Motor neuron (in vitro differentiated cells): ENCODE results near the gene ZNF701. TPM values are rescaled to one million over a fixed set of nuclear protein-coding genes. Genes with fewer than 3 reads are reported as not detected.
"Not testable (repeated sequence)": the region's sequence is repeated elsewhere in the genome, so short reads cannot be mapped to it uniquely, and the experiment has no call there.

Source experiments
- ATAC-seq, 8 experiments: fragments of 200-7000 bp; cut with Tn5 transposase; replicated peaks in 6 of 8; 2 replicates each; pipeline ENCODE4 v1.8.0; 2021; ENCODE audit warnings: mild to moderate bottlenecking in 8 of 8, moderate library complexity in 8 of 8
- H3K27ac ChIP-seq, 2 donors: fragments of 250-450 bp; sonication (Bioruptor Pico); 2 replicates each; pipeline ENCODE4 v1.9.0; 2021; ENCODE audit warnings: antibody characterized with exemption in 2 of 2, mild to moderate bottlenecking in 2 of 2, moderate library complexity in 1 of 2
- H3K4me1 ChIP-seq, 2 donors: fragments of 250-450 bp; sonication (Bioruptor Pico); replicated peaks in 1 of 2; 2 replicates each; pipeline ENCODE4 v1.6.1; 2021; ENCODE audit warnings: antibody characterized with exemption in 2 of 2, mild to moderate bottlenecking in 2 of 2, moderate library complexity in 1 of 2
- H3K4me3 ChIP-seq, 5 donors: fragments of 250-450 bp; sonication (Bioruptor Pico); 2 replicates each; pipeline ENCODE4 v1.9.0; 2021; ENCODE audit warnings: antibody characterized with exemption in 5 of 5, mild to moderate bottlenecking in 5 of 5, moderate library complexity in 4 of 5
- WGBS, 10 experiments: fragments of 450-650 bp; shearing (Covaris generic); methylation state at CpG; one replicate each; pipeline ENCODE4 v1.0.0; 2022; 5-methylcytosine and 5-hydroxymethylcytosine counted together
- in situ Hi-C, 9 experiments: fragments of 400-800 bp; cut with MboI; loops; one replicate each; pipeline ENCODE4 v1.15.0; 2021; ENCODE audit warnings: low sequenced_read_pairs in 9 of 9, low pct_unique_long_range_greater_than_20kb in 2 of 9; ENCODE audit not compliant: unreplicated experiment in 9 of 9
- total RNA-seq, 8 experiments: library from RNA; unstranded; fragments of 300-600 nt; gene quantifications; 2 replicates each; pipeline versions ENCODE4 v1.2.3 to v1.2.4, GENCODE V29; 2022

Gene ZNF701
- total RNA-seq, 8 experiments from 2014 or later, result 6.2 to 15.0 (median 9.5) TPM

DNA sequence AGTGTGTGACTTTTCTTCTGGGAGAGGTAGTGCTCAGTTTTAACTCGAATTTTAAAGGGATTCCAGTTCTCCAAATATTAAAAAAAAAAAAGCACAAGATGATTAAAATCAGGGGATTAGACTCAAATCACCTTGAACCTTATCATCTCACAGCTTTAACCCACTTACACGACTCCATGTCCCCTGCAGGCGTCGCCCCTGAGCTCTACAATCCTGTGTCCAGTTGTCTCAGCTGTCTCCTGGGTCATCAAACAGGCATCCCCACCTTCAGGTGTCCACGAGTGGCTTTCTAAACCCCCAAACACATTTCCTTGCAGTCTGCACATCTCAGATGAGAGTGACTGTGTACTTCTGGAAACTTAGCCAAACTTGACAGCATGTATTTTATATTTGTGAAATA, 28.5 kb upstream of the ZNF701 start:
- Histone ChIP-seq H3K4me3 (no peak overlapping the region), H3K4me1 (no peaks in the 10 kb centered on the region), H3K27ac (no peak overlapping the region)
- in situ Hi-C loops, result no loop called here
- ATAC-seq, result no peak
- 33 to 95% (median 84%) methylated on average over 1 to 5 of the region's 5 CpGs; no CpG with 5 or more reads in 2 of the 10 experiments for WGBS, 10 experiments

DNA sequence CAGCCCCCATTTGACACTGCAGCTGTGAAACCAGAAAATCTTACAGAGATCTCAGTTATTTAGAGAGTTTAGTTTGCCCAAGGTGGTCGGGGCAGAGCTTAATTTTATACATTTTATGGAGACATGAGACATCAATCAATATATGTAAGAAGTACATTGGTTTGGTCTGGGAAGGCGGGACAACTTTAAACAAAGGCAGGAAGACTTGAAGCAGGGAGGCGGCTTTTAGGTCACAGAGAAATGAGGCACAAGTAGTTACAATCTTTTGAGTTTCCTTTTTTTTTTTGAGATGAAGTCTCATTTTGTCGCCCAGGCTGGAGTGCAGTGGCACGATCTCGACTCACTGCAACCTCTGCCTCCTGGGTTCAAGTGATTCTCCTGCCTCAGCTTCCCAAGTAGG, 27.5 kb upstream of the ZNF701 start:
- H3K4me1 ChIP-seq, in situ Hi-C loops, H3K4me3 ChIP-seq, ATAC-seq, H3K27ac ChIP-seq: not testable (repeated sequence)
- WGBS, 10 experiments, result 80 to 100% (median 87%) methylated on average over 1 to 5 of the region's 6 CpGs; no CpG with 5 or more reads in 4 of the 10 experiments

DNA sequence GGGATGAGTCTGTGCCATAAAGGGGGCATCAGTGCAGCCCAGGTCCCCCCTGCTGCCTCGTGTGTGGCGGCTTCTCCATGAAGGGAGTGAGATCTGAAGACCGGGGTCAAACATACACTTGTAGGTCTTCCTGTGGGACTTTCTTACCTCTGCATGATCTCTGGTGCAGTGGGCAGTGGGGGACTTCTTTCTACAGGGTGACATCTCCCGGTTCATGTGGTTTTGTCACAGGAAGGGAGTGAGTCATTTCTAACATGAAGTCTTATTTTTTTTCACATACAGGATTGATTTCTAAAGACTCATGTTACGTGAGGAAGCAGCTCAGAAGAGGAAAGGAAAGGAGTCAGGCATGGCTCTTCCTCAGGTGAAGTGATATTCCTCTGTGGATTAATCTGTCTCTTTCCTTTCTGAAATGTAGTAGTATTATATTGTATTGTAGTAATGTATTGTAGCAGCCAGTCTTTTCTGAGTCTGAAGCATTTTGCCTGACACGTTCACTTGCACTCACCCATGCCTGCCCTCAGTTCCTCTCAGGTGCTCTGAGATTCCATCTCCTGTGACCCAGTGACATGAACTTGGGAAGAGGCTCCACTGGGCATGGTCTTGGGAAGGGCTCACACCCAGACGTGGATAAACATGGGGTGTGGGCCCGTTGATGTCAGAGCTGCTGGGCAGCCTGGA, 27.0 kb upstream of the ZNF701 start:
- no peak overlapping the region for H3K27ac ChIP-seq
- H3K4me1 ChIP-seq, result no peaks in the 10 kb centered on the region
- no peak overlapping the region for H3K4me3 ChIP-seq
- 63 to 100% (median 80%) methylated on average over 1 to 3 of the region's 8 CpGs; no CpG with 5 or more reads in 6 of the 10 experiments for WGBS, 10 experiments
- peak in 2 of 8 experiments; percentile 45 to 50 for ATAC-seq
- in situ Hi-C loops, result no loop called here

DNA sequence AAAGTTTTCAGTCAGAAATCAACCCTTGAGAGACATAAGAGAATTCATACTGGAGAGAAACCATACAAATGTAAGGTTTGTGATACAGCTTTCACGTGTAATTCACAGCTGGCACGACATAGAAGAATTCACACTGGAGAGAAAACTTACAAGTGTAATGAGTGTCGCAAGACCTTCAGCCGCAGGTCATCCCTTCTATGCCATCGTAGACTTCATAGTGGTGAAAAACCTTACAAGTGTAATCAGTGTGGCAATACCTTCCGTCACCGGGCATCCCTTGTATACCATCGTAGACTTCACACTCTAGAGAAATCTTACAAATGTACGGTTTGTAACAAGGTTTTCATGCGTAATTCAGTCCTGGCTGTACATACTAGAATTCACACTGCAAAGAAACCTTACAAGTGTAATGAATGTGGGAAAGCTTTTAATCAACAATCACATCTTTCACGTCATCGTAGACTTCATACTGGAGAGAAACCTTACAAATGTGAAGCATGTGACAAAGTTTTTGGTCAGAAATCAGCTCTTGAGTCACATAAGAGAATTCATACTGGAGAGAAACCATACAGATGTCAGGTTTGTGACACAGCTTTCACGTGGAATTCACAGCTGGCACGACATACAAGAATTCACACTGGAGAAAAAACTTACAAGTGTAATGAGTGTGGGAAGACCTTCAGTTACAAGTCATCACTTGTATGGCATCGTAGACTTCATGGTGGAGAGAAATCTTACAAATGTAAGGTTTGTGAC, 15.7 kb upstream of the ZNF701 start:
- 87 to 100% (median 95%) methylated on average over 1 to 14 of the region's 15 CpGs; no CpG with 5 or more reads in 1 of the 10 experiments for WGBS, 10 experiments
- Histone ChIP-seq H3K27ac (no peak overlapping the region), H3K4me3 (no peak overlapping the region), H3K4me1 (no peaks in the 10 kb centered on the region)
- in situ Hi-C loops, result no loop called here
- ATAC-seq, result no peak

DNA sequence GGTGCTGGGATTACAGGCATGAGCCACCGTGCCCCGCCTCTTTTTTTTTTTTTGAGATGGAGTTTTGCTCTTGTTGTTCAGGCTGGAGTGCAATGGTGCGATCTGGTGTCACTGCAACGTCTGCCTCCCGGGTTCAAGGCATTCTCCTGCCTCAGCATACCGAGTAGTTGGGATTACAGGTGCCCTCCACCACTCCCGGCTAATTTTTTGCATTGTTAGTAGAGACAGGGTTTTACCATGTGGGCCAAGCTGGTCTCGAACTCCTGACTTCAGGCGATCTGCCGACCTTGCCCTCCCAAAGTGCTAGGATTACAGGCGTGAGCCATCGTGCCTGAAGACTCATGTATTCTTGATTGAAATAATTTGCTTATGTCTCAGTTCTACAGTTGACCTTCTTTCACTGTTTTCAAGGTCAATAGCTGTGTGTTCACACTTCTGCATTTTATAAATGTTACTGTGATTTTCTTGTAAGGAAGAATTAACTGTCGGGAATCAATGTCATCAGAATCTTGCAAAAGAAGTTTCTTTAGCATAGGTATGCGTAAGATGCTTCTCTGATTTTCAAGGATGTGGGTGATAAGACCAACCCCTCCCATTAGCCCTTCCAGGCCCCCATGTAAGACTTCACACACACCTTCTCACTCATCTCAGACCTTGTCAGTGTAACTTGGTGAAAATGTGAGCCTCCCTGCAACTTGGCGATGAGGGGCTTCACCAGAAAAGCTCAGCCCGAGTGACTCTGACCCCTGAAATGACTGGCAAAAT, 12.7 kb upstream of the ZNF701 start:
- in situ Hi-C loops, result no loop called here

DNA sequence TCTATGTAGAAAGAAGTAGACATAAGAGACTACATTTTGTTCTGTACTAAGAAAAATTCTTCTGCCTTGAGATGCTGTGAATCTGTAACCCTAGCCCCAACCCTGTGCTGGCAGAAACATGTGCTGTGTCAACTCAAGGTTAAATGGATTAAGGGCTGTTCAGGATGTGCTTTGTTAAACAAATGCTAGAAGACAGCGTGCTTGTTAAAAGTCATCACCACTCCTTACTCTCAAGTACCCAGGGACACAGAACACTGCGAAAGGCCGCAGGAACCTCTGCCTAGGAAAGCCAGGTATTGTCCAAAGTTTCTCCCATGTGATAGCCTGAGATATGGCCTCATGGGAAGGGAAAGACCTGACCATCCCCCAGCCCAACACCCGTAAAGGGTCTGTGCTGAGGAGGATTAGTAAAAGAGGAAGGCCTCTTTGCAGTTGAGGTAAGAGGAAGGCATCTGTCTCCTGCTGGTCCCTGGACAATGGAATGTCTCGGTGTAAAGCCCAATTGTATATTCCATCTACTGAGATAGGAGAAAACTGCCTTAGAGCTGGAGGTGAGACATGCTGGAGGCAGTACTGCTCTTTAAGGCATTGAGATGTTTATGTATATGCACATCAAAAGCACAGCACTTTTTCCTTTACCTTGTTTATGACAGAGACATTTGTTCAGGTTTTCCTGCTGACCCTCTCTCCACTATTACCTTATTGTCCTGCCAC, 11.2 kb upstream of the ZNF701 start:
- in situ Hi-C loops, H3K27ac ChIP-seq, H3K4me1 ChIP-seq, H3K4me3 ChIP-seq, ATAC-seq: not testable (repeated sequence)
- WGBS, 10 experiments, result 42 to 100% (median 90%) methylated on average over 1 to 5 of the region's 5 CpGs; no CpG with 5 or more reads in 3 of the 10 experiments

More for the DNA sequence above, 12.7 kb upstream of the ZNF701 start:
- Histone ChIP-seq H3K27ac (no peak overlapping the region), H3K4me1 (no peaks in the 10 kb centered on the region), H3K4me3 (no peak overlapping the region)
- 89 to 100% (median 94%) methylated on average over 2 to 13 of the region's 16 CpGs; no CpG with 5 or more reads in 2 of the 10 experiments for WGBS, 10 experiments
- no peak for ATAC-seq

DNA sequence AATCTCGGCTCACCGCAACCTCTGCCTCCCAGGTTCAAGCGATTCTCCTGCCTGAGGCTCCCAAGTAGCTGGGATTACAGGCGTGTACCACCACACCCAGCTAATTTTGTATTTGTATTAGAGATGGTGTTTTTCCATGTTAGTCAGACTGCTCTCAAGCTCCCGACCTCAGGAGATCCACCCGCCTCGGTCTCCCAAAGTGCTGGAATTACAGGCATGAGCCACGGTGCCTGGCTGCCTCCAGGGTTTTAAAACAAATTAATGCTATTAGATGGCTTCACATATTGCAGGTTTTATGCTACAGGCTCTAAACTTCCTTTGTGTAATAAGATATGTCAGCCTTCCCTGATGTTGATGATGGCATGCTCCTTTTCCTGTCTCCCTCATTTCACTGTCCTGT, 8.5 kb upstream of the ZNF701 start:
- ATAC-seq, H3K27ac ChIP-seq, H3K4me1 ChIP-seq, in situ Hi-C loops, H3K4me3 ChIP-seq: not testable (repeated sequence)
- 90 to 100% (median 98%) methylated on average over 1 to 5 of the region's 8 CpGs; no CpG with 5 or more reads in 2 of the 10 experiments for WGBS, 10 experiments

DNA sequence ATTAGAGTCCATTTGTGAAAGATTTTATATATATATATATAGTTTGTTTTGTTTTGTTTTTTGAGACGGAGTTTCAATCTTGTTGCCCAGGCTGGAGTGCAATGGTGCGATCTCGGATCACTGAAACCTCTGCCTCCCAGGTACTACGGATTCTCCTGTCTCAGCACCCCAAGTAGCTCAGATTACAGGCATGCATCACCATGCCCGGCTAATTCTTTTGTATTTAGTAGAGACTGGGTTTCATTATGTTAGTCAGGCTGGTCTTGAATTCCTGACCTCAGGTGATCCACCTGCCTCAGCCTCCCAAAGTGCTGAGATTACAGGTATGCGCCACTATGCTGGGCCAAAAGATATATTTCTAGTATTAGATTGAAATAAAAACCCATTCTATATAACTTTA, 4.0 kb upstream of the ZNF701 start:
- H3K27ac ChIP-seq, result no peak overlapping the region
- in situ Hi-C loops, result no loop called here
- no peak for ATAC-seq
- 69 to 100% (median 92%) methylated on average over 1 to 6 of the region's 6 CpGs; no CpG with 5 or more reads in 1 of the 10 experiments for WGBS, 10 experiments
- H3K4me3 ChIP-seq, result no peak overlapping the region
- H3K4me1 ChIP-seq, result peaks cover 0 to 5% of the 10 kb centered on the region in 2 donors

DNA sequence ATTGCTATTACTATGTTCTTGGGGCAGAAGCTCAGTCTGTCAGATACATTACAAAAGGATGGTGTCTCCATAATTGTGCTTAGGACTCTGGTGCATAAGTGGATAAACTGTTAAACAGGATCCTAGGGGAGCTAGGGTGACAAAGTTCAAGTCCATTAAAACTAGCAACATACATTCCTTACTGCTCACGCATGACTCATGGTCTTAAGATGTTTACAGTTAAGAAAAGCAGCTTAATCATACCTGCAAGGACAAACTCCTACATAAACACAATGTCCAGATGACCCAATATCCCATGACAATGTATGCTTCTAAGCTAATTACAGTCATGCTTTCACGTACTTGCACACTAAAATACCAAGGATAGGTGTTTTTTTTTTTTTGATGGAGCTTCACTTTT, 3.5 kb upstream of the ZNF701 start:
- WGBS, 10 experiments, result 48 to 100% (median 80%) methylated on average over 1 to 2 of the region's 2 CpGs; no CpG with 5 or more reads in 1 of the 10 experiments
- Histone ChIP-seq H3K27ac (no peak overlapping the region), H3K4me1 (peaks cover 0 to 5% of the 10 kb centered on the region in 2 donors), H3K4me3 (no peak overlapping the region)
- ATAC-seq, result no peak
- in situ Hi-C loops, result no loop called here

DNA sequence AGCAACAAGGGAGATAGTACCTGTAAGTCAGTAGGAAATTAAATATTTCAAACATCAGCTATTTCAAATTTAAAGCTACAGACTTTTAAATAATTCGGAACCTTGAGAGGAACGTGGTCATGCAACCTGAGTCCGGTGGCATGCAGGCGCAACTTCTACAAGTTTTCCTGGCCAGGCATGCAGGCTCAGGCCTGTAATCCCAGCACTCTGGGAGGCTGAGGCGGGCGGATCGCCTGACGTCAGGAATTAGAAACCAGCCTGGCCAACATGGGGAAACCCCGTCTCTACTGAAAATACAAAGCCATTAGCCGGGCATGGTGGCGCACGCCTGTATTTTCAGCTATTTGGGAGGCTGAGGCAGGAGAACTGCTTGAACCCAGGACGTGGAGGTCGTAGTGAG, 2.2 kb upstream of the ZNF701 start:
- in situ Hi-C loops, result no loop called here
- no peak overlapping the region for H3K27ac ChIP-seq
- peaks cover 0 to 5% of the 10 kb centered on the region in 2 donors for H3K4me1 ChIP-seq
- ATAC-seq, result no peak
- 87 to 100% (median 96%) methylated on average over 1 to 7 of the region's 14 CpGs; no CpG with 5 or more reads in 2 of the 10 experiments for WGBS, 10 experiments
- no peak overlapping the region for H3K4me3 ChIP-seq

DNA sequence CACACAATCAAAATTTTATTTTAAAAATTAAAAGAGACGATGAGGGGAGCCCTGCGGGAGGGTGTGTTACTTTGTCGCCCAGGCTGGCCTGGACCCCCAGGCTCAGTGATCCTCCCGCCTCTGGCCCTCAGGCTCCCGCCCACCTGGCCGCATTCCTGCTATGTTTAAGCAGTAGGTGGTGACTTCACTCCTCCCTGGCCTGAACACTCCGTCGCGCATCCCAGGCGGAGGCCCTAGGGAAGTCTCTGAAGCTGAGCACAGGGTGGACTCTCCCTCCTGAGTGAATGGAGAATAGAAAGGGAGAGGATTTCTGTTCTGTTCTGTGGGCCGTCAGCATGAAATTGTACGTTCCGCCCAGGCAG, 468 bp upstream of the ZNF701 start:
- in situ Hi-C loops, H3K4me1 ChIP-seq: not testable (repeated sequence)
- ATAC-seq, result peak; percentile 38 to 81 (median 76)
- H3K4me3 ChIP-seq, result peak overlapping the region; percentile 51 to 90 (median 82)
- WGBS, 10 experiments, result 3 to 20% (median 13%) methylated on average over 2 to 7 of the region's 13 CpGs; no CpG with 5 or more reads in 4 of the 10 experiments
- H3K27ac ChIP-seq, result peak overlapping the region; percentile 46 to 50

DNA sequence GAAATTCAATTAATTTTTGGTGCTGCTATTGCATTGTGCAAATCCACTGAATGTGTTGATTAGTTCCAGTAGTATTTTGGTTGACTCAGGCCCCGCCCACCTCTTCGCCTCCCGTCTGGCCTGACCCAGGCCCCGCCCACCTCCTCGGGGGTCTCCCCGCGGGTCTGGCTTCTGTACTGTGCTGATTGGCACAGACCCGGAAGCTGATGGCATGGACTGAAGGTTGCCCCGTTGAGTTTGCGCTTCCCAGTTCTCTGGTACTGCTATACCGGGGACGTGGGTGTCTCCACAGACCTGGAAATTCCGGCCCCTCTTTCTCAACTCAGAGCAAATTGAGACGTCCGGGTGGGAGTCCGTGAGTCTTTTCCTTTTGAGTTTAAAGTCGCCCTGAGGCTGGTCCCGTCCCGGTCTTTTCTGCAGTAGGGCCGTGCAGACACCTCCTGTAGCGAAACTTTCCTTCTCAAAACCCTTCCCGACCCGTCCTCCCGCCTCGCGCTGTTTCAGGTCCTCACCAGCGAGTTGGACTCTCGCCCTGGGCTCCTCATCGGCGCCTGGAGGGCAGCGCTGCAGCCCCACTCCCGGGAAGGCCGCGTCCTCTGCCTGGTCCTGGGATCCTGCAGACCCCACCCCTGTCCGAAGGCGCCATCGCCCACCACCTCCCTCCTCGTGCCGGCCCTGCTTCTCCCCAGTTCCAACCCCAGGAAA, 14.8 kb downstream of the ZNF701 start:
- Histone ChIP-seq H3K4me3 (no peak overlapping the region), H3K27ac (no peak overlapping the region), H3K4me1 (no peaks in the 10 kb centered on the region)
- no peak for ATAC-seq
- WGBS, 10 experiments, result 93 to 100% (median 100%) methylated on average over 1 to 16 of the region's 39 CpGs; no CpG with 5 or more reads in 7 of the 10 experiments
- in situ Hi-C loops, result no loop called here
